ENCODE data around the gene SORCS3. TPM values are rescaled to one million over a fixed set of nuclear protein-coding genes. Genes with fewer than 3 reads are reported as not detected.
A peak's percentile ranks its signal among the peaks of the same experiment; 100 is the strongest.

The SORCS3 gene
- polyA plus RNA-seq (ENCODE audit: insufficient read length) = not detected

DNA sequence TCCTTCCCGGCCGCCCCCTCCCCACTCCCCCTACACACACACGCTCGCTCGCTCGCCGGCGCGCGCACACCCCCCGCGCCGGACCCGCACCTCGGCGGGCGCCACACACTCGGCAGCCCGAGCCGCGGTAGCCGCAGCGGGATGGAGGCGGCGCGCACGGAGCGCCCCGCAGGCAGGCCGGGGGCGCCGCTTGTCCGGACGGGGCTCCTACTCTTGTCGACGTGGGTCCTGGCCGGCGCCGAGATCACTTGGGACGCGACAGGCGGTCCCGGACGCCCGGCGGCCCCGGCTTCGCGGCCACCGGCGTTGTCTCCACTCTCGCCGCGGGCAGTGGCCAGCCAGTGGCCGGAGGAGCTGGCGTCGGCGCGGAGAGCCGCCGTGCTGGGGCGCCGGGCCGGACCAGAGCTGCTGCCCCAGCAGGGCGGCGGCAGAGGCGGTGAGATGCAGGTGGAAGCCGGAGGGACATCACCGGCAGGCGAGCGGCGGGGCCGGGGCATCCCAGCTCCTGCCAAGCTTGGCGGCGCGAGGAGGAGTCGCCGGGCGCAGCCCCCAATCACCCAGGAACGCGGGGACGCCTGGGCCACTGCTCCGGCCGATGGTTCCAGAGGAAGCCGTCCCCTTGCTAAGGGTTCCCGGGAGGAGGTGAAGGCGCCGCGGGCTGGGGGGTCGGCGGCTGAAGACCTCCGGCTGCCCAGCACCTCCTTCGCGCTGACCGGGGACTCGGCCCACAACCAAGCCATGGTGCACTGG lies at the start of gene SORCS3:
TSS of gene SORCS3 (plus strand) at position 104 of the 750 bp plus-strand sequence.
- DNase-seq = no peak

DNA sequence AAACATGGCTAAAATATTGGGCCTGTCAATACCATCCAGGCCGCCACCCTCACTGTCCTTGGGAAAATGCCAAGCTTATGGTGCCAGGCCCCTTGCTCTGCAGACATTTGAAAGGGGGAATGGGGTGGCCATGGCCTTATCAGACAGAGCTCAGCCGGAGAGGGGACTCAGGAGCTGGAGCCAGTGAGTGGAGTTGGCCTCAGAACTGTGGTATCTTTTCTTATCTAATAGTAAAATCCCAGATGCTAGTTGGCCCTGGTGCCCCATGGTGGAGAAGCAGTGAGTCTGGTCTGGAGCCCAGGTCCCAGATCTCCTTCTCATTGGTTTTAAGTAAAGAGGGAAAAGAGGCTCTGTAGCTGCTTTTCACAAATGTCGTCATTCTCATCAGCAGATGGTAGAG lies 49.6 kb upstream of the SORCS3 start:
- no peak for DNase-seq

DNA sequence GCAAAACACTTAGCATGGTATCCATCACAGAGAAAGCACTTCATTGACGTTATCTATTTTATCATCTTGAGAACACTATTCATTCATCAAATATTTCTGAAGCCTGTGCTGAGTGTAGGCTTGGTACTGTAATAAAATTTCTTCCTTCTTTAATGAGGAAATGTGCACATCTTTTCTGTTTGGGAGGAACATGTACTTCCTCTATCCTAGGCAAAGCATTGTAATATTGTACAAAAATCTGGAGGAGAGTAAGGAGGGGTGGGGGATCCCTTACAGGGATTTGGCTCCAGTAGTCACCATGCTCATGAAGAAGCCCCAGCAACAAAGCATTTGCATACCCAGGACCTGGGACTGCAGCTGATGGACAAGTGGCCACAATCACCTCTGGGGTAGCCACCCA lies 39.9 kb upstream of the SORCS3 start:
- no peak for DNase-seq

DNA sequence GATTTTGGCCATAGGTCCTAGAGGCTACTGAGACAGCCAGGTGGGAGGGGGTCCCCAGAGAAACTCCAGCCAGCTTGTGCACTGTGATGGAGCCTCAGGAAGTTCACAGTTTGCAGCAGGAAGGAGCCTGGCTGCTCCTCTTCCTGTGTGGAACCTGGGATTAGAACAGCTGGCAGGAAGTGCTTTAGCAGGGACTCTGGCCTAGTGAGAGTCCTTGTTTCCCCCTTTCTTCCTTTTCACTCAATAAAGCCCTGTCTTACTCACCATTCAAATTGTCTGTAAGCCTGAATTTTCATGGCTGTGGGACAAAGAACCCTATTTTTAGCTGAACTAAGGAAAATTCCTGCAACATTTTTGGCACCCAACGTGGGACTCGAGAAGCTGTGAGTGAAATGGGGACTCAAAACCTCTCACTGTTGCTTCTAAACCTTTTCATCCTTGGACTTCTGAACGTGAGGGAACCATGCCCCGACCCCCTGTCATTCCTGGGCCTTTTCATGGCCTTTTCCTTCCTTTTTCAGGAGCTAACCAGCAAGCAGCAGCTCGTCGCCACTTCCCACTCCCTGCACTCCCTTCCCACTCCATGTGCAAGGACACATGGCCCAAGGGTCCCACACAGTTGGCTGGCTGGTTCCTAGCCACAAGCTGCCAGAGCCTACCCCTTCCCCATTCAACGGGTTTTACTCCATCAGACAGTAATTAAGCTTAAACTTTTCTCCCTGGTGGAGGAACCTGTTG lies 32.8 kb upstream of the SORCS3 start:
- DNase-seq = no peak

DNA sequence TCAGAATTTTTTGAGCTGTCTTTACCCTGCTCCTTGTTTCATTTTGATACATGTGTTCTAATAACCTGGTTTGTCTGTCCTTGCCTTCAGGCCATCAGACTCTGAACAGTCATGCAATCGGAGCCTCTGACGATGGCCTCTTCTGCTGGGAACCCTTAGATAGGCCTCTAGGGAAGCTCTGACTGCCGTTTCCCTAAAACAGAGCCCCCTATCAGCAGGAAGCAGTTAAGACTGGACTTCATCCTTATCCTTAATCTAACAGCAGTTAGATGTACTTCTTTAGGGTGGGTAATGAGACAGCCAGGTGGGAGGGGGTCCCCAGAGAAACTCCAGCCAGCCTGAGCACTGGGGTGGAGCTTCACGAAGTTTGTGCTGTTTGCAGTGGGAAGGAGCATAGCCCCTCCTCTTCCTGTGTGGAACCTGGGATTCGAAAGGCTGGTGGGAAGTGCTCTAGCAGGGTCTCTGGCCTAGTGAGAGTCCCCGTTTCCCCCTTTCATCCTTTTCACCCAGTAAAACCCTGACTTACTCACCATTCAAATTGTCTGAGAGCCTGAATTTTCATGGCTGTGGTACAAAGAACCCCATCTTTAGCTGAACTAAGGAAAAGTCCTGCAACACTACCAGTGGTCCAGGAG lies 28.4 kb upstream of the SORCS3 start:
- no peak for DNase-seq

DNA sequence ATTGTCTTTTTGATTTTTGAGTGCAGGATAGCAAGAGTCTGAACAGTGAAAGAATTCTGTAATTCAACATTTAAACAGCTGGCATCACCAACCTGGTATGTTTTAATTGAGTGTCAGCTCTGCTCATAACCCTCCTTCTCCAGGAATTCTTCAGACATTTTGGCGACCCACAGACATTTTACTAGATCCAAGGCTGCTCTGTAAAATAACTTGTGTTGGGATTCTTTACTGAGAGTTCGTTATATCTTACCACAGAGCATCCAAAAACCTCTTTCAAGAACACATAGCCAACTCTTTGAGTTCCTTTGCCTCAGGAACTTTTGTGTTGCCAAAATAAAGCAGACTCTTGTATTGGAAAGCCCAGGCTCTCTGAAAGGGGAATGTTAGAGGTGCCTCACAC lies 27.7 kb upstream of the SORCS3 start:
- DNase-seq = no peak

DNA sequence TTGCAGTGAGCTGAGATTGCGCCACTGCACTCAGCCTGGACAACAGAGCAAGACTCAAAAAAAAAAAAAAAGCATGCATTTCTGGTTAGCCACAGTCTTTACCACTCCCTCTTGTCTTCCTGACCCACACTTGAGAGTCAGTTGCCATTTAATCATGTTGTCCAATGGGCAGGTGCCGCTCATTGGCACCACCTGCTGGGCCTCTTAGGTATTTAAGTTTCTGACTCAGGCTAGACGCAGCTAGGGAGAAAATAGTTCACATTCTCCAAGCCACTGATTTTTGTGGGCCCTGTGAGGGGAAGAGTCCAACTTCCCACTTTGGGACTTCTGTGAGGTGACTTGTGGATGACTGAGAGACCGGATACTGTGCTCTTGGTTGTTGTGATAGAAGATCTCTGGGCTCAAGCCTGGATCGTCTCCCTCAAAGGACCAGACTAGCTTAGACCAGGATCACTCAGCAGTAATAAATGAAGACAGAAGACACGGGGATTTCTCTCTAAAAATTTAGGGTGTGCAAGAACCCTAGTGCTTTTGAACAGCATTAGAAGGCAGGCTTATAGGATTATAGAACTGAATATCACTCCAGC lies 26.8 kb upstream of the SORCS3 start:
- no peak for DNase-seq

DNA sequence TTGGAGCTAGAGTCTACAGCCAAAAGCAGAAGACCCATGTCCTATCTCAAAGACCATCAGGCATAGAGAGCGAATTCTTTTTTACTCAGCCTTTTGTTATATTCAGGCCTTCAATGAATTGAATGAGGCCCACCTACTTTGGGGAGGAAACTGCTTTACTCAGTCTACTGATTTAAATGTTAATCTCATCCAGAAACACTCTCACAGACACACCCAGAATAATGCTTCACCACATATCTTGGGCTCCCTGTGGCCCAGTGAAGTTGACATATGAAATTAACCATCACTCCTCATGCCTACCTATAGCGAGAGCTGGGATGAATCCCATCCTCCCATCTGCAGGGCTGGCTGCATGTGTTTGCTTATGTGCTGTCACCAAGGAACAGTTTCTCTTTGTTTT lies 26.0 kb upstream of the SORCS3 start:
- no peak for DNase-seq

DNA sequence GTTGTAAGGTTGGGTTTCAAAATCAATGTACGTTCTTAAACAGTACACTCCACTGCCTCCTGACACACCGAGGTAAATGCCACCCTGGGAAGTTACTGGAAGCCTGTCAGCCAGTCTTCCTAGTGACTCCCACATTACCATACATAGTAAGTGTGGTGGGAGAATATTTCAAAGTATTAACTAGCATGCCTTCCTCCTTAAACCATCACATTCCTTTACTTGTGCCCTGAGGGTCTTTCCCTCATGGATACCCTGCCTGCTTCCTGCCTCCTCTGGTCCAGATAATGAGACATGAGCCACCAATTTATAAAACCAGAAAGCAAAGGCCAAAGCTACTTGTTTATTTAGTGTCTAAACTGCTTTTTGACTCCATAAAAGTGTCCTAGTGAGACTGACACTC lies 23.3 kb upstream of the SORCS3 start:
- no peak for DNase-seq

DNA sequence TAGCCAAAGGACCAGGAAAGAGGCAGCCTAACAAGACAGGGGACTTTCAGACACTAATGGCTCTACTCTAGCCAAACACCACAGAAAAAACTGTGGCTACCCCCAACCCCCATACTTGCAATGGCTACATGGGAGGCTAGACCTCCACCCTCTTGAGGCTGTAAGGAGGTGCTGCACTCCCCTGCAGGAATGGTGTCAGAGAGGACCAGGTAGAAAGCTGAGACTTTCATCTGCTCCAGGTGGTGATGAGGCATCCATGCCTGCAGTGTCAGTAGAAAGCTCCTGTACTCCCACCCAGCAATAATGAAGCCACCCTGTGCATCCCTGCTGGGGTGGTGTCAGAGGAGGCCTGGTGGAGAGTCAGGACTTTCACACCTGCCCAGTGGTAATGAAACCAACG lies 18.9 kb upstream of the SORCS3 start:
- DNase-seq = no peak

DNA sequence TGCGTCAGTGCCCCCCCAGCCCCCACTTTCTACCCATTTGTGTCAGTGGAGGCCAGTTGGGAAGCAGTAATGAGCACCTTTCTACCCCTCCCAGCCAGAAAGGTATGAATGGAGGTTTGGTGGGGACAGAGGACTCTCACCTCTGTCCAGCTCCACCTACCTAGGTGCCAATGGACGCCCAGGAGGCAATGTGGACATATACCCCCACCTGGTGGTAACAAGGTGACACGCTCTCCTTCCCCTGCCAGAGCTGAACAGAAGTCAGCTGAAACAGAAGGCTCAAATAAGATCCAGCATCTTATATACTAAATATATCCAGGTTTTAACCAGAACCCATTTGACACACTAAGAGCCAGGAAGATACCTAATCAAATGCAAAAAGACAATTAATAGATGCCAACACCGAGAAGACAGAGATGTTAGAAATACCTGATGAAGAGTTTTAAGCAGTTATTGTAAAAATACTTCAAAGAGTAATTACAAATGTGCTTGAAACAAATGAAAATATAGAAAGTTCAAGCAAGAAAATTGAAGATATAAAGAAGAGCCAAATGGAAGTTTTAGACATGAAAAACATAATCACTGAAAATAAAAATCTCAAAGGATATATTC lies 18.4 kb upstream of the SORCS3 start:
- DNase-seq = no peak

DNA sequence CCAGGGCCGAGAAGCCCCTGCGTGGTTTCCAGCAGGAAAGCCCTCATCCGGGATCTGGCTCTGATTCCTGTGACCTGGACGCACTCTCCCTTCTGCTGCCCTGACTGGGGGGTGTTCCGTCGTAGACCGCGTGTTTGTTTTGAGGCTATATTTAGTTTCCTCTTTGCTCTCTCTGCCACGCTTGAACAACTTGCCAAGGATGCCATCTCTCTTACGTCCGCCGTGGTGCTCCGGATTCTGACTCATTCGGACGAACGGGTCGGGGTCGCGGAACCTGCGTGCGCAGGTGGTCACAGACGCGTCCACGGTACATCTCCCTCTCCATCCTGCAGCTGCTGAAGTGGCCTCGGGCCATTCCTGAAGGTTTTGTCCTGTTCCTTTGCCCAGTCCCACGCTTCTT lies 10.4 kb upstream of the SORCS3 start:
- DNase-seq = no peak

DNA sequence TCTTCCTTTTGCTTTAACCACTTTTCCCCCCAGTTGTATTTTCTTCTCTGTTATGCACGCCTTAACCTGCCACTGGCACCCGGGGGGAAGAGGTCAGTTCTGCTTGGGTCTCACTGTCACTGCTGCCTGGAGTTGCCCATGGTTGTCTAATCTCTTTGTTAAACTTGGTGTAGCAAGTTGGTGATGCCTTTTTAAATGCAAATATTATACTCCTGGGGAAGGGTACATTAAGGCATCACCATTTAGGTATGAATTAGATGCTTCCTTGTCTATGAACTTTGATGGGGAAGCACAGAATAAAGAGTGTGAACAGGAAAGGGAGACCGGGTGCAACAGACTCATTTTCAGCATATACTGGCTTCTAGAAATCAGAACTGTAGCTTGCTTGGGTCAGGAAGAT lies 9.1 kb upstream of the SORCS3 start:
- DNase-seq = no peak

DNA sequence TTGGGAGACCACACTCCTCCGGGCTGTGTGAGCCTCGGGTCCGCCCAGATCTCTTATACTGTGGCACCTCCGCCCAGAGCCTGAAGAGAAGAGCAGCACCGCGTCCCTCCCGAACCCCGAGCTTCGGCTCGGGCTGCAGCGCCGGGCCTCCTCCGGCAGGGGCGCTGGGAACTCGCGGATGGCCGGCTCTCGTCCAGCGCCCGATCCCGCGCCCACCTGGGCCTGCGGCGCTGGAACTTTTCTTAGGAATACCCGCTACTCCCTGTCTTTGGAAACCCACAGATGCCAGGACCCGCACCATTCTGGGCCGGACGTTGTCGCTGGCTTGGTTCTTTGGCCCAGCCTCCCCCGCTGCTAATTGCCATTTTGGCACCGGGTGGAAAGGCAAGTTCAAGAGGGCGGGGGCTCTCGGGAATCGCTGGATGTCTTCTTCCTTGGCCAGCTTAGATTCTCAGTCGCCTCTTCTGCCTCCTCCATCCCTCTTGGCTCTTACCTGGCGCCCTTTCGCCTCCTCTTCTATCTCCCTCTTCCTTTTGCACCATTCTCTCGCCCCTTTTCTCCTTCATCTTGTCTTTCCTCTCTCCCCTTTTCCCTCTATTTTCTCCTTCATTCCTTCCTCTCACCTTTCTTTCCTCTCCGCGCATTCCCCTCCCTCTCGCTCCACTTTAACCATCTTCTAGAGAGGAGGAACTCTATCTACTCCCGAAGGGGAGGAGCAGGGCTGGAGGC lies 2.1 kb upstream of the SORCS3 start:
- DNase-seq = no peak

DNA sequence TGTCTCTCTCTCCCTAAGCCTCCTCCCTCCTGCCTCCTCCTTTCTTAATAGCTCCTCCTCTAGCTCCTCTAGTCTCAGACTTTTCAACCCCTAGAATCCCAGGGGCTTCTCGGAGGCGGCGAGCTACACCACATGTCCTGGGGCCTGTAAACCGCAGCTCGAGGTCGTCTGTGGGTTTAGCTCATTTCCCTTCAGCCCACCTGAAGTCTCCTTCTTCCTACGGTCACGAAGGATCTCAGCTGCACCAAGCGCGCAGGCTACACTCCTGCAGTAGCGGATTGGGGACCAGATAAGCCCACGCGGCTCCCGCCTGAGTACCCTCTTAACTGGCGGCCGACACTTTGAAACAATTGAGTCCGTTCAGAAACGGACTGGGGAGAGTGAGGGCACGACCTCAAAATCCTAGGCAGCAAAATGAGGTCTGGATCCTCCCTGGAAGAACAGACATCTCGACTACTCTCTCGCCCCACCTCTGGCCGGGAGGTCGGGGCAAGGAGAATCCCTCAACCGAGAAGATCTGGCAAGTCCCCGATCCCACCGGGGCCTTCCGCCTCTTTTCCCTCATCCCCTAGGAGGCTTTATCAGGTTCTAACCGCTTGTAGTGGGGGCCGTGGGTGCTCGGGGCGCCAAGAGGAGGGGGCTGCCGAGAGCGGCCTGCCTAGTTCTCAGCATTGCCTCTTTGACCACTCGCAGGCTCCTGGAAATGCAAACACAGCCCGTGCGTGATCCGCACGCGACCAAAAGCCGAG lies 1.3 kb upstream of the SORCS3 start:
- DNase-seq = no peak

DNA sequence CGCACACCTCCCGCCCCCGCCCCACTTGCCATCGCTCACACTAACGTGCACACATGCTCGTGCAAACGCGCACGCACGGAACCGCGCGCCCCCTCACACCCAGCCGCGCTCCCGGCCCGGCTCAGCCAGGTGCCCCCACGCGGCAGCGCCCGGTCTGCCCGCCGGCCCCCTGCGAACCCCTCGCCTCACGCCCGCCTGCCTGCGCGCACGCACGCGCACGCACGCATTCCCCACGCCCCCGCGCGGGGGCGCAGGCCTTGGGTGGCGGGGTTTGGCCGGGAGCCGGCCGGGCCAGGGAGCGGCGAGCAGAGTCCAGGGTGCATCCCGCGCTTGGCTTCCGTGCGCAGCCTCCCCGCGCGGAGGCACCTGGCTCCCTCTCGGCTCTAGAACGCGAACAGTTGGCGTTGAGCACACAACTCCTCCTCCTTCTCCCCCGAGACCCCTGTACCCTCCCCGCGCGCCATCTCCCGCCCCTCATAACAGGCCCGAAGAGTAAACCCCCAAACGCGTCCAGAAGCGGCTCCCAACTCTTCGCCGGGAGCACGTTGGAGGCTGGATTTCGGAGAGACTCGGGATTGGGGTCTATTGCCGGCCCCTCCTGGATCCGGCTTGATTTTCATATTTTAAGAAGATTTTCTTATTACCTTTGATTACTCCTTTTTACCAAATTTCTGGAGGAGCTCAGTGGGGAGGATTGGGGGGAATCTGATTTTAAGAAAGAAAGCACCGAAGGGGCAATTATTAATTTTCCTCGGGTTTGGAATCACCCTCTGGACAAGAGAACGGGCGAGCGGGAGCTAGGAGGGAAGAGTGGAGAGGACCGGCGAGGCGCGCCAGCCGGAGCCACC lies 527 bp upstream of the SORCS3 start:
- DNase-seq = no peak

DNA sequence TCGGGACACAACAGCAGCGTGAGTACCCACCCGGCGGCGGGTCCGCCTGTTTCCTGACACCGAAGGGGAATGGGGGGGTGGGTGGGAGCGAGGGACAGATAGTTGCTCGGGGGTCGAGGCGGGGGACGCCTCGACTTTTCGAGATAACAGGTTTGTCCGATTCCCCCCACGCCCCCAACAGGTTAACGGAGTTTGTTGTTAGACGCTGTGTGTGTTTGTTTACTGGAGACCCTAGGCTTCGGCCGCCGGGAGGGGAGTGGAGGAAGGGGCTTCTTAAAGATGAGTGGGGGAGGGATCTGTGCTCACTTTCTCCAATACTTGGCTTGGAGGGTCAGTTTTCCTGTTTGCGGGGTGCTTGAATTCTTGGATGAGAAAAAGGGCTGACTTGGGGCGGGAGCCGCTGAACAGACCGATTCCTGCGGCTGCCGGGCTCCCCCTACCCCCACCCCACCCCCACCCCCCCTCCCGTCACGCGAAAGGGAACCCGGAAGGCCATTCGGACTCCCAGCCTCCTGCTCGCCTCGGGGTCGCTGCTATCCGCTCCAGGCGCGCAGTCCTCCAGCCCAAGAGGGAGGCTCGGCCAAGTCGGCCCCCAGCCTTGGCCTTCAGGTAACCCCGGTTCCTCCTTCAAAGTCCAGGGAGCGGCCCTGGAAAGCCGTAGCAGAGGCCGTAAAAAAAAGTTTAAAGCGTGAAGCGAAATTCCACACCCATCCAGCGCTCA lies 1.0 kb downstream of the SORCS3 start:
- no peak for DNase-seq

DNA sequence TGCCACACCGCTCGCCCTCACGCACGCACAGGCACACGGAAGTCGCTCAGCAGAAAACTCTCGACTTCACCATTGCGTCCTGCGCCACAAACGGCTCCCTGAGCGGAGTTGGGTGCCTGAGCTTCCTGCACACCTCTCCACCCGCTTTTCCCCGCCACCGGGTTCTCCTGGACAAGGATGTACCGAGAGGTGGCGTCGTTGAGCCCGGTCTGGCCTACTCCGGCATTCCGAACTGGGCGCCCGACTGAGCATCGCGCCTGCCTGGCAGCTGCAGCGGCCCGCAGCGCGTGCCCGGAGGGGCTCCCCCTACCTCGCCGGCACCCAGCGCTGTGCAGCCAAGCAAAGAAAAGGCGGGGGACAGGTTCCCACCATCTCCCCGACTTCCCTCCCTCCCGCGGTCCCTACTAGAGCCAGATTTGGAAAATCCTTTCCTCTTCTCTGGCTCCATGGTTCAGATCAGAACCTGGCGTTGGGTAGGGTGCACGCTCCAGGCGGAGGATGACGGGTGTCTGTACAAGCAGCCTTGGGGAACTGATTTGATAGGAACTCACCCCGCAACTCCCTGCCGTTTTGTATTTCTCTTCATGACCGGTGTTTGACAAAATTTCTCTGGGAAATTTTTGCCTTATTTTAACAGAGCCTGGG lies 1.7 kb downstream of the SORCS3 start:
- peak; percentile 26 for DNase-seq

DNA sequence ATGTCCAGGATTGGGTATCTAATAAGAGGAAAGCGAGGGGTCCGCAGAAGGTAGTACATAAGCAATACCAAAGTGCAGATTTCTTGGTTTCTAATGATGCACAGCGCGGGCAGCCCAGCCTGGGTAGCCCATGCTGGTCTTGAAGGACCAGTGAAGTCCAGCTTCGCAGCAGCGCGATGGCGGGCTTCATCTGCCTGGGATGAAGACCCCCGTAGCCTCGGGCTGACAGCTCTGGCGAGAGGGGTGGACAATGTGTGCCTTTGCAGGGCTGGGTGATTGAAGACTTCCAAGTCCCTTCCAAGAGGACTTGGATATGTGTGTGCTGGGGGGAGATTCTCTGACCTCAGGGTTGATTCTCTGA lies 2.2 kb downstream of the SORCS3 start:
- no peak for DNase-seq

Measured in hindlimb muscle (tissue), 1 donor.